Spleen (tissue), 11 donors: ENCODE measurements around the gene XRCC4. TPM values are rescaled to one million over a fixed set of nuclear protein-coding genes. Genes with fewer than 3 reads are reported as not detected.

ENCODE experiments used
- DNase-seq: peaks from one replicate; pipeline ENCODE4 v3.0.0-alpha.2; 2020
- H3K27ac ChIP-seq, 8 donors: fragments of 200-600 bp; sonication (generic) in 7 of 8; 1 replicate in 4 of 8; 2 replicates in 4 of 8; pipeline versions ENCODE4 v1.5.0 to v1.8.0; 2016 to 2021; ENCODE audit warnings: inconsistent platforms in 4 of 8, mild to moderate bottlenecking in 4 of 8, moderate library complexity in 1 of 8
- H3K27me3 ChIP-seq, 7 donors: fragments of 200-600 bp; sonication (generic) in 6 of 7; replicated peaks in 1 of 7; 1 replicate in 4 of 7; 2 replicates in 3 of 7; pipeline versions ENCODE4 v1.5.0 to v1.8.0; 2016 to 2021; ENCODE audit warnings: inconsistent platforms in 3 of 7, mild to moderate bottlenecking in 1 of 7
- H3K36me3 ChIP-seq, 6 donors: fragments of 200-600 bp; sonication (generic) in 5 of 6; 1 replicate in 4 of 6; 2 replicates in 2 of 6; pipeline versions ENCODE4 v1.5.0 to v1.8.0; 2016 to 2021; ENCODE audit warnings: inconsistent platforms in 2 of 6
- H3K4me1 ChIP-seq, 6 donors: fragments of 200-600 bp; sonication (generic) in 5 of 6; 1 replicate in 3 of 6; 2 replicates in 3 of 6; pipeline versions ENCODE4 v1.5.0 to v1.8.0; 2016 to 2021; ENCODE audit warnings: inconsistent platforms in 3 of 6
- H3K4me3 ChIP-seq, 8 donors: fragments of 200-600 bp; sonication (generic) in 7 of 8; 1 replicate in 4 of 8; 2 replicates in 4 of 8; pipeline versions ENCODE4 v1.5.0 to v1.8.0; 2016 to 2021; ENCODE audit warnings: inconsistent platforms in 4 of 8, mild to moderate bottlenecking in 4 of 8, moderate library complexity in 2 of 8
- H3K9me3 ChIP-seq, 8 donors: fragments of 200-600 bp; sonication (generic) in 7 of 8; 1 replicate in 4 of 8; 2 replicates in 4 of 8; pipeline versions ENCODE4 v1.5.0 to v1.8.0; 2016 to 2021; ENCODE audit warnings: inconsistent platforms in 4 of 8
- POLR2A ChIP-seq, 3 donors: fragments of 450-650 bp; IDR thresholded peaks; one replicate each; pipeline ENCODE4 v1.5.1; 2017; ENCODE audit warnings: antibody characterized with exemption in 3 of 3, mild to moderate bottlenecking in 1 of 3
- POLR2AphosphoS5 ChIP-seq, 3 donors: sonication (generic); formaldehyde crosslinking; IDR thresholded peaks; one replicate each; pipeline ENCODE4 v1.5.1; 2017; ENCODE audit warnings: antibody characterized with exemption in 3 of 3
- WGBS, 5 donors: extraction: QIAGEN DNeasy Blood & Tissue Kit in 3 of 5; methylation state at CpG; one replicate each; pipeline versions ENCODE4 v1.1.5 to v1.1.7; 2013 to 2018; 5-methylcytosine and 5-hydroxymethylcytosine counted together
- intact Hi-C: fragments of 100-400 bp; cut with DNase I; formaldehyde crosslinking; loops from one replicate; pipeline ENCODE4 v1.15.0; 2023; ENCODE audit warnings: low total_unique reads
- polyA plus RNA-seq, 3 donors: library from polyadenylated mRNA; stranded (reverse); fragments of 200-250 nt; gene quantifications; one replicate each; pipeline ENCODE4 v1.2.1, GENCODE V29; 2013
- total RNA-seq, 7 donors: library from RNA; depleted of rRNA in 3 of 7; stranded (reverse); fragments of >200 nt in 3 of 7; fragmentation: NEBNext Ultra II Directional in 4 of 7; extraction: Animal tissue kit (Norgen Biotek cat#: 25700) in 4 of 7; gene quantifications; one replicate each; pipeline versions ENCODE4 v1.1.0 to v1.2.1, GENCODE V29; 2016 to 2021
- TF ChIP-seq, protein P1 (sequence below), 11 experiments: fragments of 200-600 bp in 7 of 11; fragments of 450-650 bp in 4 of 11; sonication (generic) in 4 of 11; IDR thresholded peaks in 8 of 11; conservative IDR thresholded peaks in 3 of 11; 1 replicate in 7 of 11; 2 replicates in 4 of 11; pipeline versions ENCODE4 v1.4.0 to v1.8.0; 2016 to 2021; ENCODE audit warnings: antibody characterized with exemption in 11 of 11, inconsistent platforms in 4 of 11, mild to moderate bottlenecking in 1 of 11
- donor health status: healthy with polysubstance abuse.
- donor health status: DM: no; HTN: no; CAD: no; lungs with moderate emphysema.
- donor health status: DM: no; HTN: no; CAD: no.
- donor health status: Bipolar disorder and iron deficiency.
- donor health status: healthy.
- donor health status: DM: no; HTN: no; CAD: no.
- donor health status: DM: yes; HTN: yes; CAD: no.

The XRCC4 gene
- total and polyA plus RNA-seq, 10 donors, result 4.3 to 14.5 (median 9.6) TPM

- Histone ChIP-seq H3K4me3 (no peak overlapping the region), H3K27me3 (no peaks in the 10 kb centered on the region), H3K4me1 (no peaks in the 10 kb centered on the region), H3K27ac (no peak overlapping the region), H3K36me3 (peaks cover 0 to 41% (median 3%) of the 10 kb centered on the region in 6 donors), H3K9me3 (no peaks in the 10 kb centered on the region)
- DNase-seq, result no peak
- no peak for TF ChIP-seq POLR2A (IDR thresholded peaks at IDR 0.05)
- TF ChIP-seq POLR2AphosphoS5 (IDR thresholded peaks at IDR 0.05), result no peak
- TF ChIP-seq, protein P1, sequence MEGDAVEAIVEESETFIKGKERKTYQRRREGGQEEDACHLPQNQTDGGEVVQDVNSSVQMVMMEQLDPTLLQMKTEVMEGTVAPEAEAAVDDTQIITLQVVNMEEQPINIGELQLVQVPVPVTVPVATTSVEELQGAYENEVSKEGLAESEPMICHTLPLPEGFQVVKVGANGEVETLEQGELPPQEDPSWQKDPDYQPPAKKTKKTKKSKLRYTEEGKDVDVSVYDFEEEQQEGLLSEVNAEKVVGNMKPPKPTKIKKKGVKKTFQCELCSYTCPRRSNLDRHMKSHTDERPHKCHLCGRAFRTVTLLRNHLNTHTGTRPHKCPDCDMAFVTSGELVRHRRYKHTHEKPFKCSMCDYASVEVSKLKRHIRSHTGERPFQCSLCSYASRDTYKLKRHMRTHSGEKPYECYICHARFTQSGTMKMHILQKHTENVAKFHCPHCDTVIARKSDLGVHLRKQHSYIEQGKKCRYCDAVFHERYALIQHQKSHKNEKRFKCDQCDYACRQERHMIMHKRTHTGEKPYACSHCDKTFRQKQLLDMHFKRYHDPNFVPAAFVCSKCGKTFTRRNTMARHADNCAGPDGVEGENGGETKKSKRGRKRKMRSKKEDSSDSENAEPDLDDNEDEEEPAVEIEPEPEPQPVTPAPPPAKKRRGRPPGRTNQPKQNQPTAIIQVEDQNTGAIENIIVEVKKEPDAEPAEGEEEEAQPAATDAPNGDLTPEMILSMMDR (IDR thresholded peaks at IDR 0.05 in 8 of 11, conservative IDR thresholded peaks at IDR 0.05 in 3 of 11), result no peak
- WGBS, 5 donors, result 82 to 93% (median 91%) methylated on average over 1 of the region's 1 CpG
- intact Hi-C loops, result no loop called here
Observed at GRCh38 chr5:83204651-83205050, 127.3 kb downstream of the XRCC4 start.

DNA sequence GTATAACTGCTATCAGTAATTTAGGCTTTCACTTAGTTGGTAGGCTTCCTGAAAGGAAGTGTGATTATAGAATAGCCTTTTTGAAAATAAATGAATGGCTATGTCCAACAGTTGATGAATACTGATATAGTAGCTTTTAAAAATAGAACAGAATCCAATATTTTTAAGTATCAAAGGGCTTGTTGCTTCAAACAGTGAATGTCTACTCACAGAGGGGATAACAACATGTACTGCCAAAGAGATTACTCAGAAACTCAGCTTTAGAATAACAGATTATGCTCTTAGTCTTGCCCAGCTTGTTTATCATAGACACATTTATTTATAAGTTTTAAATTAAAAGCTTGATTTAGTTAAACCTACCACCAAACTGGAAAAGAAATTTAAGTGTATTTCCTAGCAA lies 132.6 kb downstream of the XRCC4 start:
- no peaks in the 10 kb centered on the region for H3K4me1 ChIP-seq
- no peak overlapping the region for H3K4me3 ChIP-seq
- H3K9me3 ChIP-seq, result no peaks in the 10 kb centered on the region
- no peaks in the 10 kb centered on the region for H3K27me3 ChIP-seq
- H3K27ac ChIP-seq, result no peak overlapping the region
- intact Hi-C loops, result no loop called here
- no peak for DNase-seq
- no peak for TF ChIP-seq POLR2AphosphoS5 (IDR thresholded peaks at IDR 0.05)
- TF ChIP-seq POLR2A (IDR thresholded peaks at IDR 0.05), result no peak
- TF ChIP-seq, protein P1 (IDR thresholded peaks at IDR 0.05 in 8 of 11, conservative IDR thresholded peaks at IDR 0.05 in 3 of 11), result no peak
- H3K36me3 ChIP-seq, result peaks cover 0 to 21% (median 2%) of the 10 kb centered on the region in 6 donors

GRCh38 chr5:83219077-83219476 lies 141.7 kb downstream of the XRCC4 start:
- TF ChIP-seq POLR2A (IDR thresholded peaks at IDR 0.05) (no peak), POLR2AphosphoS5 (IDR thresholded peaks at IDR 0.05) (no peak)
- TF ChIP-seq, protein P1 (IDR thresholded peaks at IDR 0.05 in 8 of 11, conservative IDR thresholded peaks at IDR 0.05 in 3 of 11), result no peak
- Histone ChIP-seq H3K36me3 (no peaks in the 10 kb centered on the region), H3K4me1 (no peaks in the 10 kb centered on the region), H3K9me3 (no peaks in the 10 kb centered on the region), H3K27me3 (no peaks in the 10 kb centered on the region), H3K4me3 (no peak overlapping the region), H3K27ac (no peak overlapping the region)
- DNase-seq, result no peak
- intact Hi-C loops, result no loop called here

GRCh38 chr5:83219495-83219894 lies 142.1 kb downstream of the XRCC4 start:
- Histone ChIP-seq H3K27me3 (no peaks in the 10 kb centered on the region), H3K27ac (no peak overlapping the region), H3K4me3 (no peak overlapping the region), H3K4me1 (no peaks in the 10 kb centered on the region), H3K36me3 (no peaks in the 10 kb centered on the region), H3K9me3 (no peaks in the 10 kb centered on the region)
- DNase-seq, result no peak
- intact Hi-C loops, result no loop called here
- WGBS, 5 donors, result 71 to 74% (median 72%) methylated on average over 4 of the region's 4 CpGs
- no peak for TF ChIP-seq POLR2AphosphoS5 (IDR thresholded peaks at IDR 0.05)
- TF ChIP-seq, protein P1 (IDR thresholded peaks at IDR 0.05 in 8 of 11, conservative IDR thresholded peaks at IDR 0.05 in 3 of 11), result no peak
- no peak for TF ChIP-seq POLR2A (IDR thresholded peaks at IDR 0.05)
